Gastrocnemius medialis (tissue), 4 donors: Measurements from ENCODE around the gene PIM3.

Experiments used
- POLR2A ChIP-seq, 2 donors: fragments of 450-650 bp; IDR thresholded peaks; one replicate each; pipeline ENCODE4 v1.6.1; 2017; ENCODE audit warnings: antibody characterized with exemption in 2 of 2, mild to moderate bottlenecking in 2 of 2, moderate library complexity in 2 of 2
- TF ChIP-seq, protein P1 (sequence below), 5 experiments: fragments of 450-650 bp in 3 of 5; fragments of 200-600 bp in 2 of 5; sonication (generic) in 2 of 5; IDR thresholded peaks in 4 of 5; conservative IDR thresholded peaks in 1 of 5; 1 replicate in 4 of 5; 2 replicates in 1 of 5; pipeline ENCODE4 v1.5.1; 2016 to 2019; ENCODE audit warnings: antibody characterized with exemption in 5 of 5, mild to moderate bottlenecking in 3 of 5, moderate library complexity in 3 of 5

DNA sequence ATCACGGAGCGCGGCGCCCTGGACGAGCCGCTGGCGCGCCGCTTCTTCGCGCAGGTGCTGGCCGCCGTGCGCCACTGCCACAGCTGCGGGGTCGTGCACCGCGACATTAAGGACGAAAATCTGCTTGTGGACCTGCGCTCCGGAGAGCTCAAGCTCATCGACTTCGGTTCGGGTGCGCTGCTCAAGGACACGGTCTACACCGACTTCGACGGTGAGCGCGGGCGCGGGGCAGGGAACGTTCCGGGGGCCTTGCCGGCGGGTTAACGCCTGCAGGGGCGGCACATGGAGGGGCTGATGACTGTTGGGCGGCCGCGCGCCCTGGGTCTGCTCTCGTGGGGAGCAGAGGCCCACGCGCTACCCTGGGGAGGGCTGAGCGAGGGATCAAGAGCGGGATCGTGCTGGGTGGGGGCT lies 1.0 kb downstream of the PIM3 start:
- TF ChIP-seq, protein P1, sequence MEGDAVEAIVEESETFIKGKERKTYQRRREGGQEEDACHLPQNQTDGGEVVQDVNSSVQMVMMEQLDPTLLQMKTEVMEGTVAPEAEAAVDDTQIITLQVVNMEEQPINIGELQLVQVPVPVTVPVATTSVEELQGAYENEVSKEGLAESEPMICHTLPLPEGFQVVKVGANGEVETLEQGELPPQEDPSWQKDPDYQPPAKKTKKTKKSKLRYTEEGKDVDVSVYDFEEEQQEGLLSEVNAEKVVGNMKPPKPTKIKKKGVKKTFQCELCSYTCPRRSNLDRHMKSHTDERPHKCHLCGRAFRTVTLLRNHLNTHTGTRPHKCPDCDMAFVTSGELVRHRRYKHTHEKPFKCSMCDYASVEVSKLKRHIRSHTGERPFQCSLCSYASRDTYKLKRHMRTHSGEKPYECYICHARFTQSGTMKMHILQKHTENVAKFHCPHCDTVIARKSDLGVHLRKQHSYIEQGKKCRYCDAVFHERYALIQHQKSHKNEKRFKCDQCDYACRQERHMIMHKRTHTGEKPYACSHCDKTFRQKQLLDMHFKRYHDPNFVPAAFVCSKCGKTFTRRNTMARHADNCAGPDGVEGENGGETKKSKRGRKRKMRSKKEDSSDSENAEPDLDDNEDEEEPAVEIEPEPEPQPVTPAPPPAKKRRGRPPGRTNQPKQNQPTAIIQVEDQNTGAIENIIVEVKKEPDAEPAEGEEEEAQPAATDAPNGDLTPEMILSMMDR (IDR thresholded peaks at IDR 0.05 in 4 of 5, conservative IDR thresholded peaks at IDR 0.05 in 1 of 5): no peak
- TF ChIP-seq POLR2A (IDR thresholded peaks at IDR 0.05): no peak
